Eye (tissue), 1 donor: ENCODE measurements around the gene SLC25A33.
"Not testable (repeated sequence)": the region's sequence is repeated elsewhere in the genome, so short reads cannot be mapped to it uniquely, and the experiment has no call there.

Source experiments
- DNase-seq: peaks from one replicate; pipeline ENCODE4 v3.0.0-alpha.2; 2015

The SLC25A33 gene

GRCh38 chr1:9602794-9603167 lies 63.5 kb downstream of the SLC25A33 start:
- DNase-seq: no peak

DNA sequence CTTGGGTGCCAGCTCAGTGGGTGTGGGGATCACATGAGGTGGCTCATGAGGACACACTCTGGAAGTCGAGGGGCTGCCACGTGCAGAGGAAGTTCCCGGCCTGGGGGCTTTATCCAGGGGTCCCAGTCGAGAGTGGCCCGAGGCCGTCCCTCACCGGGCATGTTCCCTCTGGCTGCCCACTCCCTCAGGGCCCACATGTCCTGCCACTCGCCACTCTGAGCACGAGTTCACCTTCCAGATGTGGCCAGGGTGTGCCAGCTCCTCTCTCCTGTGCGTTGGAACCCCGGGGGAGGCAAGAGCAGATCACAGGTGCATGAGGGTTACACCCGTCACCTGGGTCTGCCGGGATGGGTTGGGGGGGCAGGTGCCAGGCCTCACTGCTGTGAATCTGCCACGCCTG lies 64.0 kb downstream of the SLC25A33 start:
- no peak for DNase-seq

- DNase-seq: no peak
These were observed 64.8 kb downstream of the SLC25A33 start for GRCh38 chr1:9603766-9604753.

DNA sequence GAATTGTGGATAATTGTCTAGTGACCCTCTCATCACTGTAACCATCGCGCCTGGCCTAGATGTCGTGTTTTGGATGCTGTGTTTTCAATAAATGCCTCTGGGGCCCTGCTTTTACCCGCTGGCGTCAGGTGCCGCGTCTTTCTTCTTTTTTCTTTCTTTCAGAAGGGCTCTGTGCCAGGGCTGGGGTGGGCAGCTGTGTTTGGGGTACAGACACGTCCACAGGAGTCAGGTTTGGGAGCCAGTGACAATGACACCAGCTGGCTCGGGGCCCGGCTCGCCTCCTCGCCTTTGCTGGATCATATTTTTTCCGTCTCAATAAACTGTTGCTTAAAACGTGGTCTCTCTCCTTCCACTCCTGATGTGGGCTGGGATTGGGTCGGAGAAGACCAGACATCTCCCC lies 65.6 kb downstream of the SLC25A33 start:
- DNase-seq: no peak

GRCh38 chr1:9605946-9606455 lies 66.7 kb downstream of the SLC25A33 start:
- DNase-seq: no peak

GRCh38 chr1:9606458-9606857 lies 67.2 kb downstream of the SLC25A33 start:
- DNase-seq: no peak

DNA sequence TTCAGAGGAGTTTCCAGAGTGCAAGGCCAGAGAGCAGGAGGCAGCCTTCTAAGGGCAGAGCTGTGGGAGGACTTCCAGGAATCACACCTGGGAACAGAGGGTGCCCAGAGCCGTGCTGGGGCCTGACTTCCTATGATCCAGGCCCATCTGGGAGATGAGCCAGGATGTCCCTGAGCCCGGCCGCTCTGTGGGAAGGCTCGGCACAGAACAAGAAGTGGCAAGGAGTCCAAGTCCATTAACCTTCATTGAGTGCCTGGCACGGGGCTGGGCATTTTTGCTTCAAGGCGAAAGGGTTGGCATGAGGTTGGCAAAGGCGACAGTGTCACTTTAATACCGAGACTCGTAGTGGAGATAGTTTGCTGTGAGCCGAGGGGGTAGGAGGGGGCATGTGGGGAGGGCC lies 67.7 kb downstream of the SLC25A33 start:
- no peak for DNase-seq

DNA sequence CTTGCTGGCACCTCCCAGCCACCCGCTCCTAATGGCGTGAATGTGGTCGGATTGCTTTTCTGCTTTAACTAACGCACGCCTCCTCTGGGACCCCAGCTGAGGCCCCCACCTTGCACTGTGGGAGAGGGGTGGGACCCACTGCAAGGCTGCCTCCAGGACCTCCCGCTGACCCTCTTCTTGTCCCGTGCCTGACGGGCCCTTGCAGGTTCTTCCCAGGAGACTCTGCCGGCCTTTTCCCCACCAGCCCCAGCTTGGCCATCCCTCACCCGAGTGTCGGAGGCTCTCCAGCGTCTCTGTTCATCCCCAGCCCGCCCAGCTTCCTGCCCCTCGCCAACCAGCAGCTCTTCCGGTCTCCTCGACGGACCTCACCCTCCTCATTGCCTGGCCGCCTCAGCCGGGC lies 68.1 kb downstream of the SLC25A33 start:
- DNase-seq: no peak

DNA sequence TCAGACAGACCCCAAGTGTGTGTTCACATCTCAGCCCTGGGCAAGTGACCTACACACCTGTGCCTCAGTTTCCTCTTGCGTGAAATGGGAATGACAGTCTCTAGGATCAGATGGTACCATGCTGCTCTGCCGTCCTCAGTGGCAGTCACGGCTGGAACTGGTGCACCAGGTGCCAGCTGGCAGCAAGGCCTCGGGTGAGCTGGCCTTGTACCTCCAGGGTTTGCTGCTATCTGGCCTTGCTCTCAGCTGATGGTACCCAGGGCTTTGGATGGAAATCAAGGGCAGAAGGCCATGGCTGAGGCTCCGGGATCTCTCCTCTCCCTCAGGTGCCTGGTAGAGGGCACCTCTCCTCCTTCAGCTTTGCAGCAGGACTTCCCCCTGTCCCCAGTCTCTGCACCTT lies 70.7 kb downstream of the SLC25A33 start:
- DNase-seq: no peak

DNA sequence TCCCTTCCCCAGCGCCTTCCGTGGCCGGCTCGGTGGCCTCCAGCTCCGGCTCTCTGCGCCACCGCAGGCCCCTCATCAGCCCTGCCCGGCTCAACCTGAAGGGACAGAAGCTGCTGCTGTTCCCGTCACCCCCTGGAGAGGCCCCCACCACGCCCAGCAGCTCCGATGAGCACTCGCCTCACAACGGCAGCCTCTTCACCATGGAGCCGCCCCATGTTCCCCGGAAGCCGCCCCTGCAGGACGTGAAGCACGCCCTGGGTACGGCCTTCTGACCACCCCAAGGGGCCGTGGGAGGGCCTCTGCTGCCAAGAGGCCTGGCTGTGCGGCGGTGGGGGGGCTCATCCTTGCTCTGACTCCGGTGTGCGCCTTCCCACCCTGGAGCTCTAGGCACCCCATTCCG lies 71.3 kb downstream of the SLC25A33 start:
- no peak for DNase-seq

- no peak for DNase-seq
These were observed 72.5 kb downstream of the SLC25A33 start for GRCh38 chr1:9611716-9612115.

- no peak for DNase-seq
These were observed 73.0 kb downstream of the SLC25A33 start for GRCh38 chr1:9612162-9612845.

GRCh38 chr1:9612871-9613624 lies 73.8 kb downstream of the SLC25A33 start:
- DNase-seq: no peak

DNA sequence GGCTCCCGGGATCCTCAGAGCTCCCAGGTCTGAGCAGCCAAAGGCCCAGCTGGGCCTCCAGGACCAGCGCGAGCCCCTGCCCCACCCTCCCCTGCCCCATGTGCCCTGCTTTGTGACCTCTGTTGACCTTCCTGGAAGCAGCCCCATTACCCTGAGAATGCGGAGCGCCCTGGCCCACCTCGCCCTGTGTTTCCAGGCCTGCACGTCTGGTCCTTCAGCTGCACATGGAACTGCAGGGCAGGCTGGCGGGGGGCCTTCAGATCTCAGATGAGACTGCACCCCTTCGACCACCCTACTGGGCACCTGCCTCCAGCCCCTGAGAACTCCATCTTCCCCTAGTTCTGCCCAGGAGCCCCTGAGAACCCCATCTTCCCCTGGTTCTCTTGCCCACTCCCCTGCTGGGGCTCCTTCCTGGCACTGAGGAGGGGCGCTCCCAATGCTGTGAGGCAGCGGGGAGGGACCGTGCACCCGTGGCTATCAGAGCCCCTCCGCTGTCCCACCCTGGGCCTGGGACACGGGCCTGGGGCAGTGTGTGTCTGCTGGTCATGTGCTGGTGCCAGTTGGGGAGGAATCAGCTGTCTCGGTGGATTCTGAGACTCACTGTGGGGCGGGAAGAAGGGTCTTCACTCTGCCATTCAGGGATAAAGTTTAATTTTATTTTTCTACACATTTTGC lies 74.5 kb downstream of the SLC25A33 start:
- DNase-seq: no peak

- DNase-seq: peak; percentile 46
These were observed 76.2 kb downstream of the SLC25A33 start for GRCh38 chr1:9615316-9616063.

GRCh38 chr1:9618909-9619679 lies 79.8 kb downstream of the SLC25A33 start:
- DNase-seq: peak; percentile 63

DNA sequence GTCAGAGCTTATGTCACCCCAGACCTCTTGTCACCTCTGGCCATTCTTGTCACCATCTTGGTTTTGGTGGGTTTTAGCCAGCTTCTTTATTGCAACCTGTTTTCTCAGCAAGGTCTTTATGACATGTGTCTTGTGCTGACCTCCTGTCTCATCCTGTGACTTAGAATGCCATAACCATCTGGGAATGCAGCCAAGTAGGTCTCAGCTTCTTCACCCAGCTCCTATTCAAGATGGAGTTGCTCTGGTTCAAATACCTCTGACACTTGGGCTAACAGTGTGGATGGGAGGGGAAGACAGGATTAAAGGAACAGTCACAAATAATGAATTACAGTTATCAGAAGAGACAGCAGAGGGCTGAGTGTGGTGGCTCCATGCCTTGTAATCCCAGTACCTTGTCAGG lies 81.8 kb downstream of the SLC25A33 start:
- DNase-seq: no peak

DNA sequence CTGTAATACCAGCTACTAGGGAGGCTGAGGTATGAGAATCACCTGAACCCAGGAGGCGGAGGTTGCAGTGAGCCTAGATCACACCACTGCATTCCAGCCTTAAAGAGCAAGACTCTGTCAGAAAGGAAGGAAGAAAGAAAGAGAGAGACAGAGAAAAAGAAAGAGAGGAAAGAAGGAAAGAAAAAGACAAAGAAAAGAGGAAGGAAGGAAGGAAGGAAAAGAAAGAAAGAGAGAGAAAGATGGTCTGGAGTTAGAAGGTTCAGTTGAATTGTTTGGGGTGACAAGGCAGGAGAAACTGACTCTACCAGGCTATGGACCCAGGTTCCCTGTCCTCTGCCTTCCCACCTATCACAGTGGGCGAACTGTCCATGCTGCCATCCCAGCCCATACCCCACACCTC lies 84.8 kb downstream of the SLC25A33 start:
- no peak for DNase-seq

- DNase-seq: not testable (repeated sequence)
These were observed 85.8 kb downstream of the SLC25A33 start for GRCh38 chr1:9625030-9625429.

GRCh38 chr1:9626201-9626608 lies 86.9 kb downstream of the SLC25A33 start:
- no peak for DNase-seq
